GM18870 (cell line): Measurements from ENCODE around the gene P3R3URF.
"Not testable (repeated sequence)": the region's sequence is repeated elsewhere in the genome, so short reads cannot be mapped to it uniquely, and the experiment has no call there.

Experiments used
- ATAC-seq: cut with Tn5 transposase; IDR thresholded peaks from one replicate; pipeline ENCODE4 v1.9.1; 2021; ENCODE audit warnings: moderate library complexity; ENCODE audit not compliant: unreplicated experiment

The P3R3URF gene

GRCh38 chr1:46176211-46176865, at the start of gene P3R3URF:
Gene P3R3URF (minus strand): TSS chr1:46176488. CDS start chr1:46176471, 17 bp downstream.
- no peak for ATAC-seq

DNA sequence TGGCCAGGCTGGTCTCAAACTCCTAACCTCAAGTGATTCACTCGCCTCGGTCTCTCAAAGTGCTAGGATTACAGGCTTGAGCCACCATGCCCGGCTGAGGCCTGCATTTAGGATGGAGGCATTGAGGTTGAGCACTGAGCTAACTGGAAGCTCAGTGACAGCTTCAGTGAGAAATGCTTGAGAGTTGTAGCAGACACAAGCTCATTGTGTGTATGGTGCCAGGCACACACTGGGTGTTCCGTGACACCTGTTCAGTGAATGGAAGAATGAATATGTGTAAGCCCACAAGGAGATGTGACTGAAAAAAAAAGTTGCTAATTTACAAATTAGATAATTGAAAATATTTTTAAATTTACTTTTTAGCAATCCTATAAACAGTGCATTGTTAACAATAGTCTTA, 48.7 kb upstream of the P3R3URF start:
- ATAC-seq, result no peak

DNA sequence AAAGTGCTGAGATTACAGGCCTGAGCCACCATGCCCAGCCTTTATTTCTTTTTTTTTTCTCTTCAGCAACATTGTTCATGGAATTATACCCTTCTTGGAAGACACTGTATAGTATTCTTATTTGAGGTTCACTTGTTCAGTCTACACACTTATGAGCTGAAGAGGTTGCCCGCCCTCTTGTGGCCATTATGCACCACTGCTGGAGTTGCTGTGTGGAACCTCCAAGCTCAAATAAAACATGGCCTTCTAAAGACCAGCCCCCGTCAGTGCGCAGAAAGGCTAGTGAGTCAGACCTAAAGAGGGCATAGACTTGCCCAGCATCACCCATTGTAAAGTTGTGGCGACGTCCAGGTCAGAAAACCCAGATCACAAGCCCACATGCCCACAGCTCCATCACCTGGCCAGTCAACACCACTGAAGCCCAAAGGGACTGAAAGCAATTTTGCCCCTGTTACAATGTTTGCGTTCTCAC, 47.2 kb upstream of the P3R3URF start:
- peak; percentile 57 for ATAC-seq

GRCh38 chr1:46223055-46223454, 46.8 kb upstream of the P3R3URF start:
- ATAC-seq, result not testable (repeated sequence)

DNA sequence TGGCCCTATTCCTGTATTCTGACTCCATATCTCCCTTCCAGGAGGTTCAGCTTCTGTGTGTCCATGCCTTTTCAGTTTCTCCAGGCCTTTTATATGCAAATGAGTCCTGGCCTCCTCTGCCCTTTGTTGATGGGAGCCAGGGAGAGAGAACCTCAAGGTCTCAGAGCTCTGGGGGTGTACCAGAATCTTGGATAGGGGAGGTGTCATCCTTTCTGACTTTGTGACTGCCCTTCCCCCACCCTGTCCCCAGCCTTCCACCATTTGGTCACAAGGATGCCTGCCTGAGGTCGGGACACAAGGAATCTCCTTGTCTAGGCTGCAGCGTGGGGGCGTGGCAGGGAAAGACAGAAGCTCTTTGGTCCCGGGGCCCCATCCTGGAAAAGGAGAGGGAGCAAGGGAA, 45.5 kb upstream of the P3R3URF start:
- ATAC-seq, result no peak

- no peak for ATAC-seq
Observed at GRCh38 chr1:46220808-46221207, 44.5 kb upstream of the P3R3URF start.

DNA sequence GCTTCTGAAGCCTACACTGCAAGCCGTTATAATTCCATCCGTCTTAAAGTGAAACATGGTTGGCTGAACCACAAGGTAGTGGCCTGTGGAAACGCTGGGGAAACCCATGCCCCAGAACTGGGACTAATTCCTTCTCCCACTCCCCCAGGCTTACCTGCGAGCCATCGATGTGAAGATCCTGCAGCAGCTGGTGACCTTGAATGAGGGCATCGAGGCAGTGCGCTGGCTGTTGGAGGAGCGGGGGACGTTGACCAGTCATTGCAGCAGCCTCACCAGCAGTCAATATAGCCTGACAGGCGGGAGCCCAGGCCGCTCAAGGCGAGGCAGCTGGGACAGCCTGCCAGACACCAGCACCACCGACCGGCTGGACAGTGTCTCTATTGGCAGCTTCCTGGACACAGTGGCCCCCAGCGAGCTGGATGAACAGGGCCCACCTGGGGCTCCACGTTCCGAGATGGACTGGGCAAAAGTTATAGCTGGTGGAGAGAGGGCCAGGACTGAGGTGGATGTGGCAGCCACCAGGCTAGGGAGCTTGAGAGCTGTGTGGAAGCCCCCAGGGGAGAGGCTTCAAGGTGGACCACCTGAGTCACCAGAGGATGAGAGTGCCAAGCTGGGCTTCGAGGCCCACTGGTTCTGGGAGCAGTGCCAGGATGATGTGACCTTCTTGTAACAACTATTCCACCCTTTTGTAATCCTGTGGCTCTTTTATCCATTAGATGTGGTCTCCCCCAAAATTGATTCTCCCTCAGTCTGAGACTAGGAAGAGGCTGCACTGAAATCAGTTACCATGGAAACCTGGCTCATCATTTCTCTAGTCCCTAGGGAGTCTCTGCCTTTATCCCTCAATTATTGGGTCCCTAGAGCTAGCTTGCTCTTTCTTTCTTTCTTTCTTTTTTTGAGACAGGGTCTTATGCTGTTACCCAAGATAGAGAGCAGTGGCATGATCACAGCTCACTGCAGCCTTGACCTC, 43.5 kb upstream of the P3R3URF start:
- ATAC-seq, result no peak

DNA sequence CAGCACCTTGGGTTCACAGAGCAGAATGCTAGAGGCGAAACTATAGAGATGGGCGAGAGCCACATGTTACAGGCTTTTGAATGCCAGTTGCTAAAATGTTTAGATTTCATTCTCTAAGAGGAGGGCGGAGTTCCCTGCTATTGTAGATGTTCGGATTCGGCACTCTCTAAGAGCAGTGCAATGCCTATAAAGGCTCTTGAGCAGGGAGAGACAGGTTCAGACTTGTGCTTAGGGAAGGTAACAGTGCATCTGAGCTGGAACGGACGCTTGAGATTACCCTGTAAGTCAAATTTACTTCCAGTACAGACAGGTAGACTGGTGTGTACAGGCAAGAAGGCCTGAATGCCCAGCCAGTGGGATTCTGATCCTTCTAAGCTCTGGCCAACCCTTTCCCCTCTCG, 42.2 kb upstream of the P3R3URF start:
- no peak for ATAC-seq

- ATAC-seq, result no peak
Observed at GRCh38 chr1:46215504-46215903, 39.2 kb upstream of the P3R3URF start.

DNA sequence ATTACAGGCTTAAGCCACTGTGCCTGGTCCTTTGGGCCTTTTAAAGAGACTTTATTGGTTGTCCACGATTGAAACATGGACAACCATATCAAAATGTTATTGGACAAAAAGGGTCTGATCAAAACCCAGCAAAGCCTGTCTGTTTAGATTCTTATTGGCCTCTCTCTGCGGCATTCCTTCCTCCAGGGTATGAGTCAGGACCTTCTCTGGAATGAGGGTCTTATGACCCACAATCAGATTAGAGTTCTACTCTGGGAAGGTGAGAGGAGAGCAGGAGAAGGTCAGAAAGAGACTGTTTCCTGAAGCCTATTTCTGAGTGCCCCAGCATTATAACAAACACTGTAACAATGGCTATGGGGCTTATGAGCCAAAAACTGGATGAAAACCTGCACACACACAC, 34.8 kb upstream of the P3R3URF start:
- no peak for ATAC-seq

GRCh38 chr1:46210561-46210960, 34.3 kb upstream of the P3R3URF start:
- no peak for ATAC-seq

DNA sequence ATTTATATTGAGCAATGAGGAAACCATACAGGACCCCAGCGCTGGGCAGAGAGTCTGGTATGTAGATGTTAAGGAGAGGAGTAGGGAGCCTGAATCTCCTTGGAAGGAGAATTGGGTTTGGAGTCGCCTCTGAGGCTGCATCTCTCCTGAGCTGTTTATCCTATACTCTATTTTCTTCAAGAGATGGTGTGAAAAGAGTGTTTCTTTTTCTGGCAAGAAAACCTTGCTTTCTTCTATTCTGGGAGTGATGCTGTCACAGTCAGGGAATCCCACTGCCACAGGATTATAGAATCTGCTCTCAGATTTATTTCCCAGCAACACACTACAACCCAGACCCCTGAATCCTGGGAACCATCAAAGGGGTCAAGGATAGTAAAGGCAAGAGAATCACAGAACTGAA, 30.1 kb upstream of the P3R3URF start:
- ATAC-seq, result no peak

DNA sequence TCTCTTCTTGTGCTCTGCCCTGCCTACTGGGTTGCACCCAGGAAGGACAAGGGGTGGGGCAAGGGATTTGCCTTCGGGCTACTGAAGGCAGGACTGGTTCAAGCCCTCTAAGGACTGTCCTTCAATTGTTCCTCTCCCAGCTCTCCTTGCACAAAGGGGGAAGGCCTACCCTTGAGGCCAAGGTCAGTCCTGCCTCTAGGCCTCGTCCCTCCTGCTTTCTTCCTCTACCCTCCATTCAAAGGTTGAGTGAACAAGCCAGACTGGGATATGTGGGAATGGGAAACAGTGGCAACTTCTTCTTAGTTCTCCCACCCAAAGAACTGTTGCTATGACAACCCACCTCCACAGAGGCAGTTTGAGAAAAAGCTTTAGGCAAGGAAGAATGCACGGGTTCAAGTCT, 29.5 kb upstream of the P3R3URF start:
- no peak for ATAC-seq

GRCh38 chr1:46205141-46205540, 28.9 kb upstream of the P3R3URF start:
- ATAC-seq, result no peak

DNA sequence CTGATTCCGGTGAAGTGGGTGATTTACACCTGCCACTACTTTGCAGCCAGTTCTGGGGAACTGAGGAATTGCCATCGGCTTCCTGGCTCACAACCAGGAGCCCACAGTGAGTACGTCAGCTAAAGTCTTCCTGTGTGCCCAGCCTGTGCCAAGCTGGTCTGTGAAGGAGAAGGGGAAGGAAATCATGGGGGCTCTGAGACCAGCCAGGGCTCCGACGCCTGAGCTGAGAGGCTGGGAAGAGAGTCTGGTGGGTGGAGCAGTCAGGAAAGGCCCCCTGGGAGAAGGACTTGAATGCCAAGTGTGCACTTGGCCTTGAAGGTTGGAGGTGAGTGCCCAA, 28.1 kb upstream of the P3R3URF start:
- ATAC-seq, result no peak

DNA sequence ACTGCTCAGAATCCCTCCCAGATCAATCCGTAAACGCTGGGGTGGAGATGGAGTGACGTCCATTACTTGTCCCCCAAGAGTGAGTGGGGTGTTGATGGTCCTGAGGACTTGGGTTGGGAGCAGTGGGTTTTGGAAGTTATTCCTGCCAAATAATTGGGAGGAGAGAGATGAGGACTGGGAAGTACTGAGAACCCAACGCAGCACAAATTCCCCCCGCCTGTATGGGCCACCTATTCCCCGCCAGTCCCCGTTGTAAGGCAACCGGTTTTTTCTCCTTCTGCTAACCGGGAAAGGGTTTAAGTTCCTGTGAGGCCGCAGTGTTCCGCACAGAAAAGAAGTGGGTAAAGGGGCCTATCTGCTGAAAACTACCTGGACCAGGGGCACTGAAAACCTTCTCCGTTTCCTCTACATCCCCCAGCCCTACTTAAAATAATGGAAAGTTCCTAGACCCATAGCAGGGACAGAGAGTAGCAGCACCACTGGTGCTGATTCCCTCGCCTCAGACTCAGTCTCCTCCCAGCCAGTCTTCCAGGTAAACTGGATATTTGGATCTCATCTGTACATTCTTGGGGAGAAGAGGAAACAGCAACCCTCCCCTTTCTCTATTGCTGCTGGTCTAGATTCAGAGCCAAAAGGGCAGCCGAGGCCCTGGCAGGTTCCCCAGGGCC, 27.6 kb upstream of the P3R3URF start:
- ATAC-seq, result no peak

DNA sequence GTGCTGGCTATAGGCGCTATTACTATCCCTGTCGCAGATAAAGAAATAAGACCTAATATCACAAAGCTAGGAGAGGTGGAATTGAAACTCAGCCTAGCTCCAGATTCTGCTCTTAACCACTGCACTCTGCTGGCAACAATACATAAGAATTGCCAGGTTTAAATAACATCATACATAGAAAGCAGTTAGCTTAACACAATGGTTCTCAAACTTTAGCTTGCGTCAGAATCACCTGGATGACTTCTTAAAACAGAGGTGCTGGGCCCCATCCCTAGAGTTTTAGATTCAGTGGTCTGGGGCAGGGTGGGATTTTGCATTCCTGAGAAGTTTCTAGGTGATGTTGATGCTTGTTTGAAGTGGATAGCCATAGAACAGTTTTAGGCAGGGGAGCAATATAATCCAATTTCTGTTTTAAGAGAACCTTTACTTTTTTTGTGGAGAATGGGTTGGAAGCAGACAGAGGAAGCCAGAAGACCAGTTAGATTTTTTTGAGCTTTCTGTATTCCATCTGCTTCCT, 23.0 kb upstream of the P3R3URF start:
- no peak for ATAC-seq

DNA sequence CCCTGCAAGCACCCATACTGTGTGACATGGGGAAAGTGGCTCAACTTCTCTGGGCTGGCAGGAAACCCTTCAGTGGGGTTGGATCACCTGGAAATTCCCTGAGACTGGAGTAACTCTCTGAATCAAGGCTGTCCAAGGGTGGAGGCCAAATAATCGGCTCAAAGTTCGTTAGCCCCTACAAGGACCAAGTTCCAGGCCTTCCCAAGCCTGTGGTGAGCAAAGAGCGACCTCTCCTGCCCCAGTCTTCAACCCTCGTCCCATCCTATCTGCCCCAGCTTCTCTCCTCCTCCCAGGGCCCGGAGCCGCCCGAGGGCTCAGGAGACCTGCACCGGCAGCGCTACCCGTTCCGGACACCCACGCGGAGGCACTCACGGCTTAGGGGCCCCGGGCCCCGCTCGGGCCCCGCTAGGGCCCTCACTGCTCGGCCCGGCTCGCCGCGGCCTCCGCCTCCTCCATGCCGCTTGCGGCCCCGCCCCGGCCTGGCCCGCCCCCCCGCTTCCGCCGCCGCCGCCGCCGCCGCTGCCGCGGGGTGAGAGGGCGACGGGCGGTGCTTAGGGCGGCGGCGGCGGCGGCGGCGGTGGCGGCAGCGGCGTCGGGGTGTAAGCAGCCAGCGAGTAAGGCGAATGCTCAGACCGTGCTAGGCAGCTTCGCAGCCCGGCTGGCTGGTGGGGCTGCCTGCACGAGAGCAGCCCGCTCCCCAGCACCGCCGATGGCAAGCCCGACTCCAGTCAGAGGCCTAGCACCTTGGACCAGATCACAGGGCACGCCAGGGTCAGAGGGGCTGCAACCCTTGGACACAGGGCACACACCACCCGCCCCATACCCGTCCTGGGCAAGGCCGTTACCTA, 21.9 kb upstream of the P3R3URF start, which contains the start of gene POMGNT1:
Gene POMGNT1 (minus strand): TSS at position 471 of the 848 bp plus-strand sequence. CDS start 613 bp downstream, outside the sequence.
- peak; percentile 39 for ATAC-seq

DNA sequence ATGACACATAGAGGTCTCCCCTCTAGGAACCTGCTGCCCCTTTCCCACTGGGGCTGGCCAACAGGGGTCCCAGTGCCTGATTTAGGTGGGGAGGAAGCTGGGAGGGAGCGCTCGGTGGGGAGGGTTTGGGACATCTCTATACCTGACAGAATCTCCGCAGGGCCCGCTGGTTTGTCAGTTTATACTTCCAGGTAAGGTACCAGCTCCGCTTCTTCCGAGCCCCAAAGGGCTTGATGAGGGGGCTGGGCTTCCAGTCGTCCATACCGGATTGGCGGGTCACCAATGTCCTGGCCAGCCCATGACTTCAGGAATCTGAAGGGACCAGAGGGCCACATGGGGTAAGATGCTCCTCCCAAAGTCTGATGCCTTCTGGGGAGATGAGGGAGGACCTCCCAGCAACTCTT, 21.3 kb upstream of the P3R3URF start:
- ATAC-seq, result no peak

GRCh38 chr1:46196609-46197008, 20.3 kb upstream of the P3R3URF start:
- ATAC-seq, result no peak
